HuH-7.5 (cell line): Measurements from ENCODE around the gene ADPRM.
A peak's percentile ranks its signal among the peaks of the same experiment; 100 is the strongest.

Experiments
- DNase-seq: peaks from one replicate; pipeline ENCODE4 v3.0.0; 2011; ENCODE audit warnings: low spot score

The ADPRM gene

DNA sequence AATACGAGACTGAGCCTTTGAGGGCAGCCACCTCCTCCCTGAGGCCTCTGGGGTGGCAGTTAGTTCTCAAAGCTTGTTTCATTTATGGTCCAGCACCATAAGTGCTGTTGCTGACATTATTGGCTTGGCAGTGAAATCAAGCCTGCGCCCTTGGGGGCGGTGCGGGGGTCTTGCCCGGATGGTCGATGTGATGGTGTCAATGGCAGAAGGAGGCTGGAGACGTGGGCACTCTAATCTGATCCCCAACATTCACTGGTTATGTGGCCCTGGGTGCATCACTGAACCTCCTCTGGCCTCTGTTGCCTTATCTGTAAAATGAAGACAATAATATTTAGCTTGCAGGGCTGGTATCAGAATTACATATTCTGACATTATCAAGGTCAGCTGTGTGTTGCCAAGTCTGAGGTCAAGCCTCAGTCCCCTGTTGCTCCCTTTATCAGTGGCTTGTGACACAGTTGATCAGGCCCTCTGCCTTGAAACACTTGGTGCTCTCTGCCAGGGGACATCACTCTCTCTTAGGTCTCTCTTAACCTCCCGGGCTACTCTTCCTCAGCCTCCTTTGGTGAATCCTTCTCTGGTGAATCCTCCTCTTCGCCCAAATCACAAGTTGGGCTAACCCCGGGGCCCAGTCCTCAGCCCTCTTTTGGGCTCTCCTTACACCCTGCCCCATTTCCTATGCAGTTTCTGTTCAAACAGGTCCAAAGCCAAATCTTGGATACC lies 44.2 kb downstream of the ADPRM start:
- DNase-seq, result no peak

DNA sequence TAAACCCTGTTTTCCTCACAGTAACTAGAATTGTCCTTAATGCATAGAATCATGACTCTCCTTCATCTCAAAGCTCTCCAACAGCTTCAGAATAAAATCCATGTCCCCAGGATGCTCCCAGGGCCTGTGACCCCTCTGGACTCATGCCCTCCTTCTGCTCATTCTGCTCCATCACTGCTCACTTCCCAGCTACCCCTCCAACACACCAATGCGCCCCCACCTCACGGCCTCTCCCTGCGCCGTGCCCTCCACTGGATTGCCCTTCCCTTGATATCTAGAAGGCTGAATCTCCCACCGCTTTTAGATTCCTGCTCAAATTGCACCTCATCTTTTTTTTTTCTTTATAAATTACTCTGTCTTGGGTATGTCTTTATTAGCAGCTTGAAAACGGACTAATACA lies 45.0 kb downstream of the ADPRM start:
- no peak for DNase-seq

DNA sequence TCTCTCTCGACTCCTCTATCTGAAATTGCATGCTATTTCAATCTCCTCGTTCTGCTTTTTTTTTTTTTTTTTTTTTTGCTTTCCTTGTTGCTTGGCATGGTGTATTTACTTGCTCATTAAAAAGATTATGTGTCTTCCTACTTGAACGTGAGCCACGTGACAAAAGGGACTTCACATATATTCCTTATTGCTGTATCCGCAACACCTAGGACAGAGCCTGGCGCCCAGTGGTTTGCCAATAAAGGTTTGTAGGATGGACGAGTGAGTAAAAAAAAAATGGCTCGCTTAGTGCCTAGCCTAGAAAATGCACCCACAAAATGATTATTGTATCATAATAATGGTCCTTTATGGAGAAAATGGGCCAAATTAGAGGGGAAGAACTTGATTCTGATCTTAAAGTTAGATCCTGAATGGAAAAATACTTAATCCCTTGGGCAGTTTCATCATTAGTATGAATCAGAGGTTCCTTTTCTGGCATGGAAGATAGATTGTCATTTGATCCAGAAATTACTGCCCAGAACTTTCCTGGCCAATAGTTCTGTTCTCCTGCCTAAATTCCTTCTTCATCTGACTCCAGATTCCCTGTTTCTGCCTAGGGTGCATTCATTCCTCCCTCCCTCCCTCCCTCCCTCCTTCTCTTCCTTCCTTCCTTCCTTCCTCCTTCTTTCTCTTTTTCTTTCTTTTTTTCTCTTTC lies 46.1 kb downstream of the ADPRM start:
- no peak for DNase-seq

DNA sequence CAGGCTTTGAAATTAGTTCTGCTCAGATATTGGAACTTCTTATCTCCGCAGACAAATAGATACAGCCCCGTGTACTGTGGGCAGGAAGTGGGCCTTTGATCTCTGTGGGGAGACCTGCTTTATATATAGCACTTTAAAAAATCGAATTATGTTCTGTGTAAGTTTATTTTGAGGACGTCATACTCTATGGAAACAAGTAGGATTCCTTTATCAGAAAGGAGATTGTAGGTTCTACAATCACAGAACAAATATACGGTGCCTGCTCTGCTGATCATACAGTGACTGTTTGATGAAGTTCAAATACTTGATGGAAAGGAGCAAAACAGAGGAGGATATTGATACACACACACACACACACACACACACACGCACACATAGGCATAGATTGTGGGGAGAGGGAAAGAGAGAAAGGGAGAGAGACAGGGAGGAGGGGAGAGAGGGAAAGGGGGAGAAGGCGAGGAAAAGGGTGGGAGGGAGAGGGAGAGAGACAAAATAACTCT lies 47.2 kb downstream of the ADPRM start:
- no peak for DNase-seq

DNA sequence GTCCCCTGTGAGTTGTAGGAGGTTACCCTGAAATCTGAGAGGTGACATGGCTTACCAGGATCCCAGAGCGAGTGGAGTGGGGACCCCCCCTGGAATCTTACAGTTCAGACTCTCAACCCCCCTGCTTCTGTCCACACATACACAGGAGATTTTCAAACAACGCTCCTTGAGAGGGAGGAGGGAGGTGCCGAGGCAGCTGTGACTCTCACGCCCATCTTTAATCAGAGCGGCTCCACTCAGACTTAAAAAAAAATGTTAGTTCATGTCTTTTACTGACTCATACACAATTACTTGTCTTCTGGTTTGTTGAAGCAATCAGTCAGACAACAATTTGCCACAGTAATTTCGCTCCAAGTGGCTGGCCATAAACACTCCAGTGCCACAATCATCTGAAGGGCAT lies 47.8 kb downstream of the ADPRM start:
- DNase-seq, result no peak

DNA sequence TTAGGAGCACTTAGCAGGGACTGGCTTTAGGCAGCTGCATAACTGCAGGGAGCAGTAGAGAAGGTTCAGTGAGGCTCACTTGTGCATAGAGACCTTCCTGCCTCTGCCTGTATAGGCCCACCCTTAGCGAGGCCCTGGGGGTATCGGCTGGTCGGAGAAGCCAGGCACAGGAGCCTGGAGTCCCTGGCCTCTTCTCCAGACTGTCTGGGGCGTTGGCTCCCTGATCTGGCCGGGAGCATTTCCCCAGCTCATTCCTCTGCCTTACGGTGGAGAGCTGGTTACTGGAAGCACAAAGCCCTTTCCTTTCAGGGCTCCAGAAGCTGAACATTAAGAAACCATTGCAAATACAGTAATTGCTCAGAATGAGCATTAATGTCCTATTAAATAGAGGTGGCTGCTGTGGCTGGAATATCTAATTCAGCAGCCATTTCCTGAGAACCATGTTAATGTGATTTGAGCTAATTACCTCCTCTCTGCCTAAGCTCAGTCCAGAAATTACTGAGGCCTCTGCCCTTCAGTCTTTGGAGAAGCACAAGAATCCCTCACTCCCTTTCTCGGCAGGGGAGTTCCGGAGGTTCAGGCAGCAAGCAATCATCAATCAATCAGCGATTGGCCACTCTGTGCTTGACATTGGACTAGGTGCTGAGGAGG lies 51.3 kb downstream of the ADPRM start:
- DNase-seq, result no peak

GRCh38 chr17:10750210-10750609 lies 52.8 kb downstream of the ADPRM start:
- no peak for DNase-seq

DNA sequence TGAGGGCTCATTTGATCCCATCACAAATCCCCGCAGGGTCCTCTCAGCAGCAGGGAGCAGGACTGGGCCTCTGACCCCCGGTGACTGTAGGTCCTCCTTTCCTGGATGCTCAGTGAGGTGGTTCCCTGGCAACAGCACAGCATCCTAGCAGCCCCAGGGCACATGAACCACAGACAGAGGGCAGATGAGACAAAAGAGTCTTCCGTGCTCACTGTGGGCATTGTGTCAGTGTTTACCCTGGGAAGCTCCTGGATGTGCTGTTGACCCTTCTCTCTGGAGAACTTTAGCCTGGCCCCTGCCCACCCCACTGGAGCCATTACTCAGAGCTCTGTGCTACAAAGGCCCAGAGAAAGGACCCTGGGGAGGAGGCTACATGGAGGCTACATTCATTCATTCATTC lies 54.2 kb downstream of the ADPRM start:
- no peak for DNase-seq

DNA sequence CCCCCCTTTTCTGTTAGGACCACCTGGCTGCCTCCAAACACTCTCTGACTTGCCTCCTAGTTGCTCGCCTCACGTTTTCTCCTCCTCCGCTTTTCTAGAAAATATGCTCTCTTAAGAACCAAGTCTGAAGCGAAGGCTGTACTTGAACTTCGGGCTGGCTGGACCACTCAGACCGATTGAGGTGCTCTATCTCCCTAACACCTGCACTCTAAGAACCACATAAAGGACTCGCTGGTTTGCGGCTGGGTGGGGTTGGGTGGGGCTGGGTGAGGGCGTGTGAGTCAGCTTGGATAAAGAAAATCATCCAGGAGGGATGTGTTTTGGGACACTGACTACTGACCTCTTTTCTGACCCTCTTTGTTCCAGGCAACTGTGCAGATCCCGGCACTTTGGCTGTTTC lies 55.3 kb downstream of the ADPRM start:
- no peak for DNase-seq

DNA sequence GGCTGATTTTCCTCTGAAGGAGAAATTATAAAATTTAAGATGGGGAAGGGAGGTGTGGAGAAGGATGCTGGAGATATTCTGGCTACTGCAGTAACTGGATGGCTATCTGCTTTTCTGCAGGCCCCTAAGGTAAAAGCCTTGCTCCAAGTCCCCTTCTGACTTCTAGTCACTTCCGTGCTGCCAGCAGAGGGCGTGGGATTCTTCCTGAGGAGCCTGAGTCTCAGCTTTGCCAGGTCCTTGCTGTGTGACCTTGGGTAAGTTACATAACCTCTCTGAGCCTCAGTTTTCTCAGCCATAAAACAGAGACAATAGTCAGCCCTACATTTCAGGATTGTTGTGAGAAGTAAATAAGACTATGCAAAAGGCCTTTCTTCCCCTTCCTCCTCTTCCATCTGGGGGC lies 56.7 kb downstream of the ADPRM start:
- no peak for DNase-seq

GRCh38 chr17:10754861-10755591 lies 57.6 kb downstream of the ADPRM start:
- no peak for DNase-seq

DNA sequence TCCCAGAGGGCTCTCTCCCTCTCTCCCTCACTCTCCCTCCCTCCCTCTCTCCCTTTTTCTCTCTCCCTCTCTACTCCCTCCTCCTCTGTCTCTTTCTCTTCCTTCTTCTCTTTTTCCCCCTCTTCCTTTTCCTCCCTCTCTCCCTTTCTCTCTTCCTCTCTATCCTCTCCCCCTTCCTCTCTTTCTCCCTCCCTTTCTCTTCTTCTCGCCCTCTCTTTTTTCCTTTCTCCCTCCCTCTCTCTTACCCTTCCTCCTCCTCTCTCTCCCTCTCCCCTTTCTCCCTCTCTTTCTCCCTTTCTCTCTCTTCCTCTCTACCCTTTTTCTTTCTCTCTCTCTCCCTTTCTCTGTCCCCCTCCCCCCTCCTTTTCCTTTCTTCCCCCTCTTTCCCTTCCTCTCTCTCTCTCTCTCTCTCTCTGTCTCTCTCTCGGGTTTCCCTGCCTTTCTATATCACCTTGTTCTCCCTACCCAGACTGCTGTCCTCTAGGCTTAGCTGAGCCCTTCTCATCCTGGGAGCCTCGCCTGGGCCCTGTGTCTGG lies 58.3 kb downstream of the ADPRM start:
- no peak for DNase-seq

DNA sequence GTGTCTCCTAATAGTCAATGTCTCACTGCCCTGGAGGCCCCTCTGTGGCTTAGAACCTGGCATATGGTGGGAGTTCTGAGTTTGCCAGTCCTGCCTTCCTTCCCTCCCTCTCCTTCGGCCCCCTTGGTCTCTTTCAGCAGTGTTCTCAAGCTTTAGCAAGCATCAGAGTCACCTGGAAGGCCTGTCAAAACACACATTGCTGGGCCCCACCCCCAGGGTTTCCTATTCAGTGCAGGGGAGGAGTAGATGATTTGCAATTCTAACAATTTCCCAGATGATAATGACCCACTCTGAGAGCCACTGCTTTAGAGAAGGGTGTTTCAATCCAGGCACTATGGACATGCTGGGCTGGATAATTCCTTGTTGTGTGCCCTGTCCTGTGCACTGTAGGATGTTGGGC lies 58.8 kb downstream of the ADPRM start:
- no peak for DNase-seq

GRCh38 chr17:10756619-10757018 lies 59.2 kb downstream of the ADPRM start:
- DNase-seq, result no peak

GRCh38 chr17:10757067-10757466 lies 59.7 kb downstream of the ADPRM start:
- DNase-seq, result peak; percentile 53

- no peak for DNase-seq
Measured at GRCh38 chr17:10757647-10758046, 60.3 kb downstream of the ADPRM start.

GRCh38 chr17:10758062-10758461 lies 60.7 kb downstream of the ADPRM start:
- DNase-seq, result no peak
